GM19468 (cell line): Measurements from ENCODE around the gene MAPK12.

Experiments used
- ATAC-seq: cut with Tn5 transposase; IDR thresholded peaks from one replicate; pipeline ENCODE4 v1.9.1; 2021; ENCODE audit warnings: mild to moderate bottlenecking, moderate library complexity, moderate number of reproducible peaks; ENCODE audit not compliant: unreplicated experiment; ENCODE audit errors: extremely low read depth

Gene MAPK12

DNA sequence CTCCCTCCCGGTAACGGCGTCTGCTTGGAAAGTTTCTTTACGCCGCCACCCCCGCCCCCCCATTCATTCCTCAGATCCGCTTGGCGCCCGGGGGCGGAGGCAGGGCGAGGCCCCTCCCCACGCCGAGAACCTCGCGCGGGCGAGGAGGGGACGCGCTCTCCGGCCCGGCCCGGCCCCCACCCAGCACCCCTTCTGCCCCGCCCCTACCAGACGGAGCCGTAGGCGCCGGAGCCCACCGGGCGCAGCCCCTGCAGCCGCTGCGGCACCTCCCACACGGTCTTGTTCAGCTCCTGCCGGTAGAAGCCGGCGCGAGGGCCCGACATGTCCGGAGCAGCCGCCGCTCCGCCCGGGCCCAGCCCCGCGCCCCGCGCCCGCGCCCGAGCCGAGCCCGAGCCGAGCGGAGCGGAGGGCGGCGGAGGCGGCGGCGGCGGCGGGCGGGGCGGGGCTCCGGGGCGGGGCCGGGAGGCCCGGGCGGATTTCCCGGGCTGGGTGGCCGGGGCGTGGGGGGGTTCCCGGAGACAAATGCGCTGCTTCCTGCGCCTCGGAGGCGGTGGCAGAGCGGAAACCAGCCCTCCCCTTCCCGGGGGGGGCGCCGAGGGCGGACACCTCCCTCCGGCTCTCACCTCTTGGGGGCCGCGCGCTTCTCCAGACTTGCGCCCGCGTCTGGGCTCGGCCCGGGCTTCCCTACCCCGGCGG is 8.6 kb upstream of the MAPK12 start, which contains the start of gene MAPK11:
Gene MAPK11, minus strand, starts transcription at position 411 of the 696 bp plus-strand sequence. Its CDS starts 88 bp downstream, at position 323.
- ATAC-seq: no peak

DNA sequence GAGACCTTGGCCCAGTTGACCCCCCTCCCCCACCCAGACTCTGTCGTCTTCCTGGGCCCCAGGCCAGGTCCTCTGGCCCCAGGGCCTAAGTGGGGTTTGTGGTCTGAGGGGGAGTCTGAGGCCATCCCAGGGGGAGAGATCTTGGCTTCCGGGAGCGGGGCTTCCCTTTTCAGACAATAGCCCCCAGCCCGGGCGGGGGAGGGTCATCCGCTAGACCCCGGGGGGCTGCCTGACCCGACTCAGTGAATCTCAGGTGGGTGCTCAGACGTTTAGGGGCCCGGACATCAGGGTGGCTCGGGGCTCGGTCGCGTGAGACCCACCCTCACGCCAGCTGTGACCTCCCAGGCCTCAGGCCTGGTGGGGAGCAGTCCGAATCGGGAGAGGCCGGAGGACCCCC is 8.1 kb upstream of the MAPK12 start:
- no peak for ATAC-seq

DNA sequence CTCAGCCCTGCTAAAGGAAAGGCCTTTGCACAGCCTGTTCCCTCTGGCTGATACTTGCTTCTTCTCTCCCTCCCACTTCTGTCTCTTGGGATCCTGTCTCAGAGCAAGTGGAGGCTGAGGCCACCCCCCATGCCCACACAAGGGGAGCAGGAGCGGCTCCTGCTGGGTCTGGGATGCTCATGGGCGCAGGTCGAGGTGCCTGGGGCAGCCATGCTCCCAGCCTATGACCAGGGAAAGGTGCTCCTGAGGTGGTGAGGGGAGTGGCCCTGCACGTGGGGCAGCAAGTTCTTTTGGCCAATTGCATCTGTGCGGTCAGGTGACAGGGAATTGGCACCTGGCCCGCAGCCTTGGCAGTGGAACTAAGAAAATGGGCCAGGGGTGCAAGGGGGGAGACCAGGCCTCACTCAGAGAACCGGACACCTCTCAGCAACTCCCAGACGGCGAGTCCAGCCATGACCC is 7.2 kb upstream of the MAPK12 start:
- ATAC-seq: no peak

DNA sequence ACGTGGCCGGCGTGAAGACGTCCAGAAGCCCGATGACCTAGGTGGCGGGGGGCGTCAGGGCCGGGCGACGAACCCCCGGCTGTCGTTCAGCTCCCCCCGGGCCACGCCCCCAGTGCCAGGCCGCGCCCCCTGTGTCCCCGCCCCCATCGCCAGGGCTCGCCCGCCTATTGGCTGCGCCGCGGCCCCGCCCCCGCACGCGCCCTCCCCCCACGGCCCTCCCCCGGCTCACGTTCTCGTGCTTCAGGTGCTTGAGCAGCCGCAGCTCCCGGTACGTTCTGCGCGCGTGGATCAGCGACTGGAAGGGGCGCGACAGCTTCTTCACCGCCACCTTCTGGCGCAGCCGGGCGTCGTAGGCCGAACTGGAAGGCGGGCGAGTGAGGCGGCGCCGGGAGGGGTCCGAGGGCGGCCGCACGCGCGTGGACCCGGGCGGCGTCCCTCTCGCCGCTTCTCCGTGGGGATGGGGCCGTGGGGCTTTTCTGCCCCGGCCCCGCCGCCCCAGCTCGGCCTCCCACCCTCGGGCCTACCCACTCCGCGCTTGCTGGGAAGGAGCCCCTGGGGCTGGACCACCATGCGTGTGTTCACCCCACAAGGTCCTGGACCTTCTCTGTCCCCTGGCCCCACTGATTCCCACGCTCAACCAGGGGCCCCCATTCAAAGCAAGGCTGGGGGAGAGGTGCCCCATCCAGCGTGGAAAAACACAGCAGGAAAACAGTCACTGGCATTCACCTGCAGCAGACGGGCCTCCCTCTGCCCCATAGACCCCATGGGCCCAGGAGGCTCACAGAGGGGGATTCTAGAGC is 6.3 kb upstream of the MAPK12 start:
- no peak for ATAC-seq

DNA sequence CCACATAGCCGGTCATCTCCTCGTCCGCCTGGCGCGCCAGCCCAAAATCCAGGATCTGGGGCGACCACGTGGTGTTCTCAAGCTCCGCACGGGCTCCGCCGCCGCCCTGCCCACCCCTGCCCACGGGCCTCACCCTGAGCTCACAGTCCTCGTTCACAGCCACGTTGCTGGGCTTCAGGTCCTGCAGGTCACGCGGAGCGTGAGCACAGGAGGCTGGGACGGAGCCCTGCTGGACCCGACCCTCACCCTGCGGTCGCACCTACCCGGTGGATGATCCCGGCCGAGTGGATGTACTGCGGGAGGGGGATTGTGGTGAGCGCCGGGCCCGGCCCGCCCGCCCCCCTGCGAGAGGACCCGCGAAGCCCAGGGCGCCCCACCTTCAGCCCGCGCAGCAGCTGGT is 5.5 kb upstream of the MAPK12 start:
- no peak for ATAC-seq

DNA sequence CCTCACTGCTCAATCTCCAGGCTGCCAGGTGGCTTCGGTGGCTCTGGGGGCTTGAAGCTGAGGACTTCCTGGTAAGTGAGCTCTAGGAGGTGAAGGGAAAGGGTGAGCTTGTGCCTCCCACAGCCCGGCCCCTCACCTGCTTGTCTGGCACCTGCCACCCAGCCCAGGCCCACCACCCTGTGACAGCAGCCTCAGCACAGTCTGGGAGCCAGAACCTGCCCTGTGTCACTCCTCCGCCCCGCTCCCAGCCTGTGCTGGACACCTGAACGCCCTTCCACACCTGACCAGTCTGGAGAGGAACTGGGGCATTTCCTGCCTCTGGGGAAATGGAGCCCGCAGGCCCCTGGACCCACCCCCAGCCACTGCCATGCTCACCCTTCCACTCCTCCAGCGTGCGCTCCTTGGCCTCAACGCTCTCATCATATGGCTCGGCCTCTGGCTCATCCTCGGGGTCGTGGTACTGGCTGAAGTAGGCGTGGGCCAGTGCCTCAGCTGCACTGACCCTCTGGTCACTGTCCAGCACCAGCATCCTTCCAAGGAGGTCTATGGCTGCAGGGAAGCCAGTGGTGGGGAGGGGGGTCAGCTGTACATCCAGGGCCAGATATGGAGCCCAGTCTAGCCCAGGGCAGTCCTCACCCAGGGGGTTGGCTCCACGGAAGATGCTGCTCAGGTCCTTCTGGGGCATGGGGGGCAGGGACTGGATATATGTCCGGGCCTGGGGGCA is 3.6 kb upstream of the MAPK12 start:
- ATAC-seq: no peak

DNA sequence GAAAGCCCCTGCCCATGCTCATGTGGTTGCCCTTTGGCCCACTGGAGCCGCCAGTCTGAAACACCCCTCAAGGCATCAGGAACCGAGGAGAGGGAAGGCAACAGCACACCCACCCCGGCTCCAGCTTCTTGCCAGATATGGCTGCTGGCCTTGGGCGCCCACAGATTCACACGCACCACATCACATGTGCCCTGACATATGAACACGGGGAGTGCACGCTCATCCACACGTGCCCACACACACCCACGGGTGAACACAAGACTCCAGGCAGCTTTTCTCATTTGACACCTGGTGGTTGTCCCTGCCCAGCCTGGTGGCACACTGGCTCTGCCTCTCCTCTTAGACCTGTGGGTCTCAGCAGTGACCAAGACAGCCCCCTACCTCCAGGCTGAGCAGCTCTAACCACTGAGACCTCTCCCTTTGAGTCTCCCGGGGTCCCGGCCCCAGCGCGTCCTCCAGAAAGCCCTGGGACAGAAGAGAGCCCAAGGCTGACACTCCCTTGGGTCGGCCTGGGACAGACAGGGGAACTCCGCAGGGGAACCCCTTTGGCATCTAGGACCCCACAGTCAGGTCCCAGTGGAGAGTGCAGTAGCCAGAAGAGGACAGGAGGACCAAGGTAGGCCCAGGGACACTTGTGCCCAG is 2.7 kb upstream of the MAPK12 start:
- no peak for ATAC-seq

DNA sequence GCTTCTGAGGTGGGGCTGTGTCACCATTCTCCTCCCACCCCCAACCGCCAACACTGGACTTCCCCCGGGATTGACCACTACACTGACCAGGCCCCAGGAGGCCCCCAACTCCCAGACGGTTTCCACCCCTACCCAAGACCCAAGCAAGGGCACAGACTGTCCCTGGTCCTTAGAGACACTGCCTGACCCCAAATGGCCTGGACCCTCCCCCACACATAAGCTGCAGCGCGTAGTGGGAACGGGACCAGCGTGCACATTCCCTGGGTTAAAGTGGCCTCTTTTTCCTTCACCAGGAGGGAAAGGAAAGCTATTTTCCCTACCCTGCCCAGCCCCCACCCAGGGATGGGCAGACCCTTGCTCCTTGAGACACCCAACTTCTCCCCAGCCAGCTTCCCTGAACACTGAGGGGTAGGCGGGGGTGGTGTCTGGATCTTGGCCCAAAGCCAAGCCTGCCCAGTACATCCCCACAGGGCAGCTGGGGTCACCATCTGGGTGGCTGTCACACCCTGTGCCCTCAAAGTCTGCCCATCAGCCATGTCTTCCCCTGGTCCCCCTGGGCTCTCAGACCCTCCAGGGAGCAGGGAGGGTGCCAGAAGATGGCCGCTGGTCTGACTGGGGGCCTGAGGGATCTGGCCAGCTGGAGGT is 1.6 kb upstream of the MAPK12 start:
- ATAC-seq: no peak

DNA sequence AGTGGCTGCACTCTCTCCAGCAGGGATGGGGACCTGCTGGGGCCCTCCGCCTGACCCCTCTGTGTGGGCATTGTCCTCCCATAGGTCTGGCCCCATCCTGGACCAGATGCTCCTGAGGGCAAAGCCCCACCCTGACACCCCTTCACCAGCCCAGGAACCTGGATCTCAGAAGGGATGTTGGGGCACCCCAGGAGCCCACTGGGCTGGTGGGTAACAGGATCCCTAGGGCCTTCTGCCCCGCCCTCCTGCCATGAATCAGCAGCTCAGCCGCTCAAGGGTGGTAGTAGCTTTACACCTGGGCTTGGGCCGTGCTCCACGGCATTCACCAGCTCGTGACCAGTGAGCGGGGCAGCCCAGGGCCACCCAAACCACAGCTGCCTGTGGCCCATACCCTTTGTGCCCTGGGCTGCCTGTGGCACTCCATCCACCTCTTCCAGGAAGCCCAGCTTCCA is 1.0 kb upstream of the MAPK12 start:
- ATAC-seq: no peak

DNA sequence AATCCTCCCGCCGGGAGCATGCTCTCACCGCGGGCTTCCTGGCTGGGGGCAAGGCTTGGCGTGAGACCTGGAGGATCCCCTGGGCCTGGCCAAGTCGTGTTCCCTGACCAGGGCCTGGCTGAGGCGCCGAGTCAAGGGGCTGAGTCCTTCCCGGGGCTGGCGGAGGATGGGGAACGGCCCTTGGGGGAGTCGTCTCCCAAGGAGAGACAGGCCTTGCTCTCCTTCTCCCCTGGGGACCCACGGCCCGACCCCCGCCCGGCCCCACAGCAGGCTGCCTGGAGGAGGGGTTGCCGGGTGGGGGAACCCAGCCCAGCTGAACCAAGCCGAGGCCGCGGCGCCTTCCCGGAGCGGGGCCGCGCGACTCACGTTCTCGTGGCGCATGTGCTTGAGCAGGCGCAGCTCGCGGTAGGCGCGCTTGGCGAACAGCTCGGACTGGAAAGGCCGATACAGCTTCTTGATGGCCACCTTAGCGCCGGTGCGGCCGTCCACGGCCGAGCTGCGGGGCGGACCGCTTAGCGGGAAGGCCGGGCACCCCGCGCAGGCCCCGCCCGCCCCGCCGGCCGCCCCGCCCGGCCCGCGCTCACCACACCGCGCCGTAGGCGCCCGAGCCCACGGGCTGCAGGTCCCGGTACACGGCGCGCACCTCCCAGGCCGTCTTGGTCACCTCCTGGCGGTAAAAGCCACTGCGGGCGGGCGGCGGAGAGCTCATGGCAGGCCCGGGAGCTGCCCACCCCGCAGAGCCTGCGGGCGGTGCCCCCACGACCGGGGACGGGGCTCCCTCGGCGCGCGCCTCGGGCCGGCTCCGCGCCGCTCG is 475 bp downstream of the MAPK12 start:
- no peak for ATAC-seq

DNA sequence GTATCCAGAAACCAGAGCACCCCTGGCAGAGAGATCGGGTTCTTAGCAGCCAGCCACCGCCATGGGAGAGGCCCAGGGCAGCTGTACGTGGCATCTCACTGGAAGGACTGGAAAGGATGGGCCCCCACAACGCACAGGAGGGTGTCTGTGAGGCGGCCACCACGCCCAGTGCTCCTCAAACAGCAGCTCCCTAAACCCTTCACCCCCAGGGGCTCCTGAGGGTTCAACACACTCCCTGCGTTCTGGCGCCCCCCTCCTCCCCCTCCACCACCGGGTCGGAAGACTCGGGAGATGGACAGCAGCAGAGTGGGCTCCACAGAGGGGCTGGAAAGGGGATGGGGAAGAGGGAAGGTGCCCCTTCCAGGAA is 1.1 kb downstream of the MAPK12 start:
- no peak for ATAC-seq

DNA sequence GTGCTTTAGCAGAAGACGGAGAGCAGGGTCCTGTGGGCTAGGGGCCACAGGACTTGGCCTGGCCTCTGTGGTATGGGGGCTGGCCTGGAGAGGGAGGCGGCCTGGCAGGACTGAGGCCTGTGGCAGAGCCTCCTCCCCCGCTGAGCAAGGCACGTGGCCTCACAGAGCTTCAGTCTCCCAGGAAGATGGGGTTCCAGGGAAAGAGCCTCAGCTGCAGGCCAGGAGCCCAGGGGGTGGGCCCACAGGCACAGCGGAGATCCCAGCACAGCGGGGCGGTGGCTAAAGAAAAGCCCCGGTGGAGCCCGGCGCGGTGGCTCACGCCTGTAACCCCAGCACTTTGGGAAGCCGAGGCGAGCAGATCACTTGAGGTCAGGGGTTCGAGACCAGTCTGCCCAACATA is 2.2 kb downstream of the MAPK12 start:
- no peak for ATAC-seq

DNA sequence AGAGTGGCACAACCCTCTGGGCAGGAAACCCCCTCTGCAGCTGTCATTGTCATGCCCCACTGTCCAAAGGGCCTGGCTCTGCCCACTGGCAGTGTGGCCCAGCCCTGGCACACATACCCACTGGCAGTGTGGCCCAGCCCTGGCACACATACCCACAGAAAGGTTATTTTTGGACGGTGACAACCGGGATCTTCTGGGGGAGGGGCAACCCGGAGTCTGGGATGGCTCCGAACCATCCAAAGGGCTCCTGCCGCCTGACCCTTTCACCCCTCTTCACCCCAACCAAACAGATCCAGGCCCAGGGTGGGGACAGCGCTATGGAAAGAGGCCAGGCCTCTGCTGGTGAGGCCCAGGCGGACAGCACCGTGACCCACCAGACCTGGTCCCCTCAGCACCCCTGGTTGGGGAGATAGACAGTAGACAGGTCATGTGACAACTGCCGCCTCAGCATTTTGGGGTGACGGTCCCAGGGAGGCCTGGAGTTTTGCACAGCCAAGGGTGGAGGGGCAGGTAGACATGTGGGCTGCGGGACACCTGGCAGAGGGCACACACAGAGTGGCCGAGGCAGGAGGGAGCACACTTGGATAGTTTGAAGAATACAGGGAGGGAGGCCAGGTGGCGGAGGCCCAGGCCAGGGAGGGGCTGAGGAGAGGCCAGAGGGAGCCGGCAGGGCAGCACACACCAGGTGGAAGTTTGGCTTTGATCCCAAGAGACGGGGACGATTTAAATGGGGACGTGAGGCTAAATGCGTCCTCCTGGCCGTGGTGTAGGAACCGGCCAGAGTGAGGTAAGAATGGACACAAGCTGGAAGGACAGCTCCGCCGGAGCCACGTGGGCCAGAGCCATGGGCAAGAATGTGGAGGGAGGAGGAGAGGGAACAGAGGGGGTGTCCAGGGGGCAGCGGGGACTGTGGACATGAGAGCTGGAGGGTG is 2.9 kb downstream of the MAPK12 start:
- no peak for ATAC-seq

DNA sequence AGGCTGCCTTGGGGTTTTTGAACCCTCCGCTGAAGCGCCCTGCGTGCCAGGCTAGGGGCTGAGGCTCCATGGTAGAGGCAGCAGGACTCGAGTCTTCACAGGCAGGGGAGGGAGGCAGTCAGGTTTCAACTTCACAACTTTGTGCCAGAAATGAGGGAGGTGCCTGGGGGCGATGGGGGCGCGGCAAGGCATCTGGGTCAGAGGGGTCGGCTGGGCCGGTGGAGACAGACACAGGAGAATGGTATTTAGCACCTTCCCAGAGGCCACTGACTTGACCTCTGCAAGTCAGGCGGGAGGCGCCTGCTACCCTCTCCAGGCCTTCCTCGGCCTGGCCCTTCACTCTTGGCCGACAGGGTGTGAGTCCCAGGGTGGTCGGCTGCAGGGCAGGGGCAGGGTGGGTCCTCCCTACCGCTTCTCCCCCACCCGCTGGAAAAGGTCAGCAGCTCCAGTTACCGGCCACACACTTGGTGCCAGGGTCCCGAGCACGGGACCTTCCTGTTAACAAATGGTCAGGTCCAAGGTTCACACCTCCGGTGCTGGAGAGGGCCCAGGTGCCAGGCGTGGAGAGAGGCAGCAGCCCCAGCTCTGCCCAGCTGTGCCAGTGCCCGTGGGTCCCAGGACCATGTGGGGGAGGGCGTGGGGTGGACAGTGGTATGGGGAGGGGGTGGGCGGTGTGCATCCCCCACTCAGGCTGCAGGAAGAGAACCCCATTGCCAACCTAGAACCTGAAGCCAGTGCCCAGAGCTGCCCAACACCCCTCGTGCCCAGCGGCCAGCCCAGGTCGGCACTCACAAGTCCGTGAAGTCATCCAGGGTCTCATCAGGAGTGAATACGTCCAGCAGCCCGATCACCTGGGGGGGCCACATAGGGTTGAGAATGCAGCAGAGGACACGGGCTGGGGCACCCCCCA is 3.8 kb downstream of the MAPK12 start:
- ATAC-seq: no peak

DNA sequence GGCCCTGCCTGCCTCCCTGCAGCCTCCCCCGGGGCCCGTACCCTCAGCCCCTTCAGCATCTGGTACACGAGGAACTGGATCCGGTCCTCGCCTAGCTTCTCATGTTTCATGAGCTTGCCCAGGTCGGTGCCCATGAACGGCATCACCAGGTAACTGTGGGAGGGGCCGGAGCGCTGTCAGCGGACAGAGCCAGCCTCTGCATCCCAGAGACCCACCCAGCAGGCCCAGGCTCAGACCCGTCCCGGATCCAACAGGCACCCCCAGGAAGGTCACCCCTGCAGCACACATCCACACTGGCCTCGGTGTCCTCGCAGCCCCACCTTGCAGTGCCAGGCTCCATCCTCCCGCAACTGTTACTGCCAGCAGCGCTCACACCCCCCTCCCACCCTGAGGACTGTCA is 4.4 kb downstream of the MAPK12 start:
- no peak for ATAC-seq

DNA sequence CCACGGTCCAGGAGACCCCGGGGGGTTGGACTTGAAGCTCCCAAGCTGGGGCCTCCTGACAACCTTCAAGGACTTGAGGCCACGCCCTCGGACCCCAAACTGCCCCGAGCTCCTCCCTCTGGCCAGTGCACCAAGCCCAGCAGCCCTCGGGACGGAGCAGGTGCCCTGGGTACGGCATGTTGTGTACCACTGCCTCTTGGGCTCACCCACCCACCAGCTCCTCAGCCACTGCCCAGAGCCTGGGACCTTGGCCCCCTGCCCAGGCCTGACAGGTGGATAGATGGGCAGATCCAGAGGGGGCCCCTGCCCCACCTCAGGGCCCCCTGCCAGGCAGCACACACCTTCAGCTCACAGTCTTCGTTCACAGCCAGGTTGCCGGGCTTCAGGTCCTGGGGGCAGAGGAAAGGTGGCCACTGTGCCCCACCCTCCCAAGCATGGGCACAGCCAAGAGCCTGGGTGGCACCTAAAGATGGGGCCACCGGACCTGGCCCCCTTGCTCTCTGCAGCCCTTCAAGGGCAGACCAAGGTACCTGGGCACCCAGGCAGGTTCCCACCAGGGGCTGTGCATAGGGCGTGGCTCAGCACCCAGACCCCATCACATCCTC is 5.1 kb downstream of the MAPK12 start:
- no peak for ATAC-seq

DNA sequence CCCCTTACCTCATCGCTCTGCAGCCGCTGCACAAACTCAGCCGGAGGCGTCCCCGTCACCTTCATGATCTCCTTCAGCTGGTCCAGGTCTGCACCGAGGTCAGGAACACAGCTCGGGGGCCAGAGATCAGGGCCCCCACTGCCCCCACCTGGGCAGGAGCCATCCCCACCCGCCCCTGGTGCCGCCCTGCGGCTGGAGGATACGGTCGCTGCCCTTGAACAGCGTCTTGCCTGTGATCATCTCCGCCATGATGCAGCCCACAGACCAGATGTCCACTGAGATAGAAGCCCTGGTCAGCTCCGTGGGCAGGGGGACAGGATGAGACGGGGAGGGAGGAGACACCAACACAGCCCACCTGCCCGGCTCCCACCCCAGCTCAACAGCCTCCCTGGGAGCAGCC is 5.9 kb downstream of the MAPK12 start:
- ATAC-seq: no peak
